ENCODE measurements around the gene EPHA4.

Gene EPHA4

GRCh38 chr2:221605751-221606240 is 33.7 kb upstream of the EPHA4 start:
- DNase-seq (ENCODE audit: insufficient read length, low spot score) (no peak), FAIRE-seq (no peak)
- TF ChIP-seq SPI1 (IDR thresholded peaks at IDR 0.05; ENCODE audit: low read depth, low read length) (no peak), POLR2A (IDR thresholded peaks at IDR 0.05; ENCODE audit: low read depth, low read length) (no peak), POLR2AphosphoS5 (IDR thresholded peaks at IDR 0.05; ENCODE audit: low read depth, low read length) (no peak), PAX5 (IDR thresholded peaks at IDR 0.05; ENCODE audit: insufficient read depth, low read length, severe bottlenecking) (no peak), POU2F2 (IDR thresholded peaks at IDR 0.05; ENCODE audit: low read depth, low read length) (no peak), TAF1 (IDR thresholded peaks at IDR 0.05; ENCODE audit: low read depth, low read length) (no peak)

DNA sequence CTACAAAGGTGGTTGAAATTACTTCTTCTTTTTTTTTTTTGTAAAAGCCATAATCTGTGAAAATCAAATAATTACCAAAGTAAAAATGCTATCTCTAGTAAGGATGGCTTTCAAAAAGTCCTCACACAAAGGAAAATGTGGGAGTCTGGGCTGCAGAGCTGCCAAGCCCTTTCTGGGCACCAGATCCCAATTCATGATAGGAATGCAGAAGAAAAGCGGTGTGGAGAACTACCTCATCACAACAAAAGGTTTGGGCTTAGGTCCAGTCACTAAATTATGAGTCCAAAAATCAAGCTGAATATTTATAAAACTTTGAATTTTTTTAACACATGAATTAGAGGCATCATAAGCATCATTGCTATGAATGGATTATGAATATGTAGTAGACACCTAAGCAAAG is 30.8 kb upstream of the EPHA4 start:
- DNase-seq (ENCODE audit: insufficient read length, low spot score) (no peak), FAIRE-seq (no peak)
- TF ChIP-seq POLR2AphosphoS5 (IDR thresholded peaks at IDR 0.05; ENCODE audit: low read depth, low read length) (no peak), POU2F2 (IDR thresholded peaks at IDR 0.05; ENCODE audit: low read depth, low read length) (no peak), TAF1 (IDR thresholded peaks at IDR 0.05; ENCODE audit: low read depth, low read length) (no peak), PAX5 (IDR thresholded peaks at IDR 0.05; ENCODE audit: insufficient read depth, low read length, severe bottlenecking) (no peak), SPI1 (IDR thresholded peaks at IDR 0.05; ENCODE audit: low read depth, low read length) (no peak), POLR2A (IDR thresholded peaks at IDR 0.05; ENCODE audit: low read depth, low read length) (no peak)

- no peak for FAIRE-seq
- DNase-seq (ENCODE audit: insufficient read length, low spot score): no peak
- TF ChIP-seq POLR2A (IDR thresholded peaks at IDR 0.05; ENCODE audit: low read depth, low read length): no peak
- TF ChIP-seq TAF1 (IDR thresholded peaks at IDR 0.05; ENCODE audit: low read depth, low read length): no peak
- no peak for TF ChIP-seq POU2F2 (IDR thresholded peaks at IDR 0.05; ENCODE audit: low read depth, low read length)
- TF ChIP-seq PAX5 (IDR thresholded peaks at IDR 0.05; ENCODE audit: insufficient read depth, low read length, severe bottlenecking): no peak
- no peak for TF ChIP-seq SPI1 (IDR thresholded peaks at IDR 0.05; ENCODE audit: low read depth, low read length)
- TF ChIP-seq POLR2AphosphoS5 (IDR thresholded peaks at IDR 0.05; ENCODE audit: low read depth, low read length): no peak
Measured at GRCh38 chr2:221601376-221601775, 29.3 kb upstream of the EPHA4 start.

GRCh38 chr2:221600388-221600787 is 28.3 kb upstream of the EPHA4 start:
- TF ChIP-seq POLR2AphosphoS5 (IDR thresholded peaks at IDR 0.05; ENCODE audit: low read depth, low read length): no peak
- TF ChIP-seq POLR2A (IDR thresholded peaks at IDR 0.05; ENCODE audit: low read depth, low read length): no peak
- no peak for TF ChIP-seq POU2F2 (IDR thresholded peaks at IDR 0.05; ENCODE audit: low read depth, low read length)
- TF ChIP-seq TAF1 (IDR thresholded peaks at IDR 0.05; ENCODE audit: low read depth, low read length): no peak
- no peak for TF ChIP-seq SPI1 (IDR thresholded peaks at IDR 0.05; ENCODE audit: low read depth, low read length)
- TF ChIP-seq PAX5 (IDR thresholded peaks at IDR 0.05; ENCODE audit: insufficient read depth, low read length, severe bottlenecking): no peak
- FAIRE-seq (no peak), DNase-seq (ENCODE audit: insufficient read length, low spot score) (no peak)

GRCh38 chr2:221596192-221596591 is 24.1 kb upstream of the EPHA4 start:
- TF ChIP-seq POU2F2 (IDR thresholded peaks at IDR 0.05; ENCODE audit: low read depth, low read length): no peak
- TF ChIP-seq POLR2A (IDR thresholded peaks at IDR 0.05; ENCODE audit: low read depth, low read length): no peak
- no peak for TF ChIP-seq PAX5 (IDR thresholded peaks at IDR 0.05; ENCODE audit: insufficient read depth, low read length, severe bottlenecking)
- no peak for TF ChIP-seq SPI1 (IDR thresholded peaks at IDR 0.05; ENCODE audit: low read depth, low read length)
- TF ChIP-seq TAF1 (IDR thresholded peaks at IDR 0.05; ENCODE audit: low read depth, low read length): no peak
- no peak for TF ChIP-seq POLR2AphosphoS5 (IDR thresholded peaks at IDR 0.05; ENCODE audit: low read depth, low read length)
- FAIRE-seq (no peak), DNase-seq (ENCODE audit: insufficient read length, low spot score) (no peak)

DNA sequence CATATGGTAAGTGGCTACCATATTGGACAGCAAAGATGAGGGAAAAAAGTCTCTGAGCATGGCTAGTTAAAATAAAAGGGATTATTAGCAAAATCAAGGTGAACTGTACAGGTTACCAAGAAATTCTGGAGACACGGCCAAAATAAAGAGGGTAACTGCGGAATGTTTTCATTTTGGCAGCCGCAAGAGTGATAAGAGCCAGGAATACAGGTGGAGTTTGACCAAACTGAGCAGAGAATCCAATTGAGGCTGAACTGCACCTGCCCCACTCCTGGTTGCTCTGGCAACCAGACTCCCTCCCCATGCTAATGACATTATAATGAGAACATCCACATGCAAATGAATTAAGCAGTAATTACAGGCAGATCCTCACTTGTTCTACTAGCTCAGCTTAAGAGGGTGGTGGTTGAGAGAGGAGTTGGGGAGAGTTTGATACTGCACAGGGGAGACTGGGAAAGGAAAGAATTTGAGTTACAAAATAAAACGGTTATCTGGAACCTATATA is 18.8 kb upstream of the EPHA4 start:
- no peak for DNase-seq (ENCODE audit: insufficient read length, low spot score)
- TF ChIP-seq POLR2A (IDR thresholded peaks at IDR 0.05; ENCODE audit: low read depth, low read length) (no peak), POLR2AphosphoS5 (IDR thresholded peaks at IDR 0.05; ENCODE audit: low read depth, low read length) (no peak), SPI1 (IDR thresholded peaks at IDR 0.05; ENCODE audit: low read depth, low read length) (no peak), TAF1 (IDR thresholded peaks at IDR 0.05; ENCODE audit: low read depth, low read length) (no peak), POU2F2 (IDR thresholded peaks at IDR 0.05; ENCODE audit: low read depth, low read length) (no peak), PAX5 (IDR thresholded peaks at IDR 0.05; ENCODE audit: insufficient read depth, low read length, severe bottlenecking) (no peak)
- FAIRE-seq: no peak

GRCh38 chr2:221589696-221590095 is 17.6 kb upstream of the EPHA4 start:
- FAIRE-seq (no peak), DNase-seq (ENCODE audit: insufficient read length, low spot score) (no peak)

GRCh38 chr2:221588306-221588985 is 16.3 kb upstream of the EPHA4 start:
- DNase-seq (ENCODE audit: insufficient read length, low spot score) (no peak), FAIRE-seq (no peak)
- TF ChIP-seq TAF1 (IDR thresholded peaks at IDR 0.05; ENCODE audit: low read depth, low read length) (no peak), PAX5 (IDR thresholded peaks at IDR 0.05; ENCODE audit: insufficient read depth, low read length, severe bottlenecking) (no peak), POLR2AphosphoS5 (IDR thresholded peaks at IDR 0.05; ENCODE audit: low read depth, low read length) (no peak), SPI1 (IDR thresholded peaks at IDR 0.05; ENCODE audit: low read depth, low read length) (no peak), POU2F2 (IDR thresholded peaks at IDR 0.05; ENCODE audit: low read depth, low read length) (no peak), POLR2A (IDR thresholded peaks at IDR 0.05; ENCODE audit: low read depth, low read length) (no peak)

More at GRCh38 chr2:221589696-221590095, 17.6 kb upstream of the EPHA4 start:
- TF ChIP-seq POLR2A (IDR thresholded peaks at IDR 0.05; ENCODE audit: low read depth, low read length): no peak
- no peak for TF ChIP-seq SPI1 (IDR thresholded peaks at IDR 0.05; ENCODE audit: low read depth, low read length)
- no peak for TF ChIP-seq PAX5 (IDR thresholded peaks at IDR 0.05; ENCODE audit: insufficient read depth, low read length, severe bottlenecking)
- TF ChIP-seq POLR2AphosphoS5 (IDR thresholded peaks at IDR 0.05; ENCODE audit: low read depth, low read length): no peak
- TF ChIP-seq POU2F2 (IDR thresholded peaks at IDR 0.05; ENCODE audit: low read depth, low read length): no peak
- no peak for TF ChIP-seq TAF1 (IDR thresholded peaks at IDR 0.05; ENCODE audit: low read depth, low read length)

DNA sequence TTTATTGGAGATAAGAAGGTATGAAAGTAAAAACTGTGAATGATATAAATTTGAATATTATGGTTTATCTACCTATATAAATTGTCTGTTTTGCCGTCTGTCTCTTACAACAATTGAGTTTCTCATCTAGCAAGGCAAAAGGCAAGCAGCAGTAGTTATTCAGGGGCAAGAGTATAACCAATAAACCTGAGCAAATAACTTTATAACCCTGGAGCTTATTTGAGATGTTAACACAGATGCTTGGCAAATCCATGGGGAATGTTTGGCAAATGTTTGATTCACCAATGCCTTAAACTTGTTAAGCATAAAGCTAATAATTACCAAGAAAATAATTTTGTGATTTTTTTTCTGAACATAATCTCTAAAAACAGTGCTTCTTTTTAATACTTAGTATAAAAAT is 9.9 kb upstream of the EPHA4 start:
- no peak for DNase-seq (ENCODE audit: insufficient read length, low spot score)
- no peak for TF ChIP-seq POU2F2 (IDR thresholded peaks at IDR 0.05; ENCODE audit: low read depth, low read length)
- TF ChIP-seq SPI1 (IDR thresholded peaks at IDR 0.05; ENCODE audit: low read depth, low read length): no peak
- no peak for TF ChIP-seq POLR2A (IDR thresholded peaks at IDR 0.05; ENCODE audit: low read depth, low read length)
- TF ChIP-seq PAX5 (IDR thresholded peaks at IDR 0.05; ENCODE audit: insufficient read depth, low read length, severe bottlenecking): no peak
- no peak for TF ChIP-seq TAF1 (IDR thresholded peaks at IDR 0.05; ENCODE audit: low read depth, low read length)
- no peak for TF ChIP-seq POLR2AphosphoS5 (IDR thresholded peaks at IDR 0.05; ENCODE audit: low read depth, low read length)
- no peak for FAIRE-seq
